ENCODE measurements around the gene MRPL10. TPM values are rescaled to one million over a fixed set of nuclear protein-coding genes. Genes with fewer than 3 reads are reported as not detected.

The MRPL10 gene
- total RNA-seq, 6 donors from 2014 or later, result 23.1 to 44.2 (median 28.6) TPM

GRCh38 chr17:47808830-47809480 lies 22.4 kb downstream of the MRPL10 start:
- H3K9me3 ChIP-seq, result no peaks in the 10 kb centered on the region
- ATAC-seq (ENCODE audit: low FRiP score in 2 of 2) (no peak), DNase-seq (peak in 1 of 2 donors; percentile 12)
- WGBS, 2 donors, result 94 to 96% methylated on average over 12 to 14 of the region's 22 CpGs
- peak overlapping the region in 1 of 4 donors; percentile 31 for H3K27ac ChIP-seq
- H3K27me3 ChIP-seq, result no peaks in the 10 kb centered on the region
- no peak overlapping the region for H3K4me3 ChIP-seq
- H3K4me1 ChIP-seq, result peaks cover 0 to 11% (median 6%) of the 10 kb centered on the region in 4 donors
- peaks cover 8 to 75% (median 43%) of the 10 kb centered on the region in 4 donors for H3K36me3 ChIP-seq
- TF ChIP-seq EP300 (IDR thresholded peaks at IDR 0.05) (no peak), POLR2AphosphoS5 (IDR thresholded peaks at IDR 0.05) (no peak), POLR2A (IDR thresholded peaks at IDR 0.05) (no peak)
- TF ChIP-seq, protein P1, sequence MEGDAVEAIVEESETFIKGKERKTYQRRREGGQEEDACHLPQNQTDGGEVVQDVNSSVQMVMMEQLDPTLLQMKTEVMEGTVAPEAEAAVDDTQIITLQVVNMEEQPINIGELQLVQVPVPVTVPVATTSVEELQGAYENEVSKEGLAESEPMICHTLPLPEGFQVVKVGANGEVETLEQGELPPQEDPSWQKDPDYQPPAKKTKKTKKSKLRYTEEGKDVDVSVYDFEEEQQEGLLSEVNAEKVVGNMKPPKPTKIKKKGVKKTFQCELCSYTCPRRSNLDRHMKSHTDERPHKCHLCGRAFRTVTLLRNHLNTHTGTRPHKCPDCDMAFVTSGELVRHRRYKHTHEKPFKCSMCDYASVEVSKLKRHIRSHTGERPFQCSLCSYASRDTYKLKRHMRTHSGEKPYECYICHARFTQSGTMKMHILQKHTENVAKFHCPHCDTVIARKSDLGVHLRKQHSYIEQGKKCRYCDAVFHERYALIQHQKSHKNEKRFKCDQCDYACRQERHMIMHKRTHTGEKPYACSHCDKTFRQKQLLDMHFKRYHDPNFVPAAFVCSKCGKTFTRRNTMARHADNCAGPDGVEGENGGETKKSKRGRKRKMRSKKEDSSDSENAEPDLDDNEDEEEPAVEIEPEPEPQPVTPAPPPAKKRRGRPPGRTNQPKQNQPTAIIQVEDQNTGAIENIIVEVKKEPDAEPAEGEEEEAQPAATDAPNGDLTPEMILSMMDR (IDR thresholded peaks at IDR 0.05), result no peak

DNA sequence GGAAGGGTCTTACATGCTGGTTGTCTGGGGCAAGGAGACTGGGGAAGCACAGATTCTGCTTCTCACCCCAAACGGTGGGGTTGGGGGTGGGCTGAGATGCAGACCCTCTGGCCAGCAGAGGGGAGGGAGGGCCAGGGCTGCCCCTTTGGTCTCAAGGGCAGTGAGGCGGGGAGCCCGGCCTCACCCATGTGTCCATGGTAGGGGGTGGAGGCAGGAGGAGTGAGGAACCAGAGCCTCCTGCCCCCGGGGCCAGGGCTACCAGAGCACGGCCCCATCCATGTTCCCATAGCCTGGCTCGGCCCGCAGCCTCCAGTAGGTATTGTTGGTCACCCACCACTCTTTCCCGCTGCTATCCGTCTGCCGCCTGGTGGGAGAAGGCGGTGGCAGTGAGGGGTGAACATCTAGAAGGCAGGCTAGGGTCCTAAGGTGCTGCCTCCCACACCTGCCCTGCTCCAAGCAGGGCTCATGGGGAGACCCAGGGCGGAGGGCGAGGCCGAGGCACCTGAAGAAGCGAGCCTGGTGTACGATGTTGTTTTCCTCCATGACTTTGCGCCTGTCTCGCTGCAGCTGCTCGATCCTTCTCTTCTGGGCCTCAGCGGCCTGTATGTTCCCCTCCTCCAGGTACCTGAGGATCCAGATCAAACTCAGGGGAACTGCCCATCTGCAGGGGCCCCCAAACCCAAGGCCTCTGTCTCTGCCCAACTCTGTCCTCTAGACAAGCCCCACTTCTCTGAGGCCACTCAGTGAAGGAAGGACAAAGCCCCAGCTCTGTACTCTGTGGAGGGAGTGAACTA lies 23.1 kb downstream of the MRPL10 start:
- Histone ChIP-seq H3K9me3 (no peaks in the 10 kb centered on the region), H3K4me1 (peaks cover 0 to 11% (median 6%) of the 10 kb centered on the region in 4 donors), H3K36me3 (peaks cover 8 to 67% (median 39%) of the 10 kb centered on the region in 4 donors), H3K27ac (peak overlapping the region in 1 of 4 donors; percentile 8), H3K27me3 (no peaks in the 10 kb centered on the region), H3K4me3 (no peak overlapping the region)
- DNase-seq (peak in 1 of 2 donors; percentile 9), ATAC-seq (ENCODE audit: low FRiP score in 2 of 2) (no peak)
- TF ChIP-seq, protein P1 (IDR thresholded peaks at IDR 0.05), result no peak
- TF ChIP-seq POLR2AphosphoS5 (IDR thresholded peaks at IDR 0.05) (no peak), POLR2A (IDR thresholded peaks at IDR 0.05) (no peak)
- 87 to 92% methylated on average over 15 to 20 of the region's 20 CpGs for WGBS, 2 donors

DNA sequence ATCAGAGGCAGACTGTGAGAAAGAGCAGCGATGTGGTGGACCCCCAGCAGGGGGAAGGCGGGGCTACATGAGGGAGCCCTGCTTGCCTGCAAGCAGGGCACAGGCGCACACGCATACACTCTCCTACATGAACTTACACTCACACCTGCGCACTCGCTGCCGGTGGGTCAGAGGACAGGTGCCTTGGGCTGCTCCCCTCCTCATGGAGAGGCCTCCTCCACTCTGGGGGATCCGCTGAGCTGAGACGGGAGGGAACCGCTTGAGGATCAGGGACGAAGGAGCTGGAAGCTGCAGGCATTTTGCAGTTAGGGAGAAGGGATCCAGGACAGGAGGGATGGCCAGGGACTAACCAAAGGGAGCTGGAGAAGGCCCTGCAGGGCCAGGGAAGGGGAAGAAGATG lies 23.9 kb downstream of the MRPL10 start:
- peaks cover 4 to 59% (median 35%) of the 10 kb centered on the region in 4 donors for H3K36me3 ChIP-seq
- no peaks in the 10 kb centered on the region for H3K27me3 ChIP-seq
- peaks cover 0 to 11% (median 6%) of the 10 kb centered on the region in 4 donors for H3K4me1 ChIP-seq
- no peak for ATAC-seq (ENCODE audit: low FRiP score in 2 of 2)
- H3K9me3 ChIP-seq, result no peaks in the 10 kb centered on the region
- WGBS, 2 donors, result 83 to 84% methylated on average over 11 of the region's 11 CpGs
- H3K4me3 ChIP-seq, result no peak overlapping the region
- TF ChIP-seq POLR2A (IDR thresholded peaks at IDR 0.05) (no peak), EP300 (IDR thresholded peaks at IDR 0.05) (no peak), POLR2AphosphoS5 (IDR thresholded peaks at IDR 0.05) (no peak)
- TF ChIP-seq, protein P1 (IDR thresholded peaks at IDR 0.05), result no peak
- no peak overlapping the region for H3K27ac ChIP-seq
- peak in 1 of 2 donors; percentile 8 for DNase-seq

GRCh38 chr17:47806913-47807255 lies 24.5 kb downstream of the MRPL10 start:
- Histone ChIP-seq H3K9me3 (no peaks in the 10 kb centered on the region), H3K27ac (no peak overlapping the region), H3K4me1 (peaks cover 0 to 11% (median 6%) of the 10 kb centered on the region in 4 donors), H3K36me3 (peaks cover 4 to 54% (median 32%) of the 10 kb centered on the region in 4 donors), H3K4me3 (no peak overlapping the region), H3K27me3 (peaks cover 0 to 2% (median 0%) of the 10 kb centered on the region in 4 donors)
- 90 to 92% methylated on average over 9 of the region's 9 CpGs for WGBS, 2 donors
- TF ChIP-seq EP300 (IDR thresholded peaks at IDR 0.05), result no peak
- no peak for TF ChIP-seq POLR2A (IDR thresholded peaks at IDR 0.05)
- no peak for TF ChIP-seq POLR2AphosphoS5 (IDR thresholded peaks at IDR 0.05)
- TF ChIP-seq, protein P1 (IDR thresholded peaks at IDR 0.05), result no peak
- ATAC-seq (ENCODE audit: low FRiP score in 2 of 2) (no peak), DNase-seq (no peak)
